GM11168 (cell line): ENCODE results near the gene DUSP8.

ENCODE experiments used
- in situ Hi-C: fragments of 300-500 bp; cut with MboI; formaldehyde crosslinking; loops from one replicate; pipeline ENCODE4 v1.12.0; 2022; ENCODE audit warnings: low sequenced_read_pairs; ENCODE audit not compliant: unreplicated experiment

Gene DUSP8

GRCh38 chr11:1555713-1556153 is 16.3 kb downstream of the DUSP8 start:
- in situ Hi-C loops: no loop called here

DNA sequence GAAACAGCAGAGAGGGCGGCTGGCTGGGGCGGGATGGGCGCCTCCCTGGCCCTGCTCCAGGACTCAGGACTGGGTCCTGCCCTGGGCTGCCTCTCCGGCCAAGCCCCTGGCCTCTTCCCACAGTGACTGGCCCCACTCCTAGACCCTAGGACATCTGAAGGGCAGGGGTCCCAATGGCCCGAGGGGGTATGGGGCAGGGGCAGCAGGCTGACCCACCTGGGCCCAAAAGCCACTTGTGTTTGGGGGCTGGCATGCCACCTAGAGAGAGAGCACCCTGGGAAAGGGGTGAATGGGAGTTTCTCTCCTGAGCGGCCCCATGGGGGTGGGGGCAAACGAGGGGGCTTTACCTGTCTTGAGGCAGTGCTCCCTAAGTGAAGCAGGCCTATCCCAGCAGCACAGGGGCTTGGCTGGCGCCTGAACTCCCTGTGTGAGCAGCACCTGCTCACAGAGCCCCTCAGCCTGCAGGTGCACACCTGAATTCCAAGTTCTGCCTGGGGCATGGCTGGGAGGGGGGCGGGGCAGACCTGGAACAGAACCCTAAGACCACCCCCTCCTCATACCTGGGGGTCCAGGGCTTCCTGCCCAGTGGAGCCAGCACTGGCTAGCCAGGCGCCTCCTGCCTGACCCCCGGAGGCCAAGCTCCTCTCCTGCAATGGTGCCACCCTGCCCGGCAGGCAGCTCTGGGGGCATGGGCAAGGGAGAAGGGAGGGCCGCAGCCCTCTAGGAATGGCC is 16.9 kb downstream of the DUSP8 start:
- in situ Hi-C loops: no loop called here

DNA sequence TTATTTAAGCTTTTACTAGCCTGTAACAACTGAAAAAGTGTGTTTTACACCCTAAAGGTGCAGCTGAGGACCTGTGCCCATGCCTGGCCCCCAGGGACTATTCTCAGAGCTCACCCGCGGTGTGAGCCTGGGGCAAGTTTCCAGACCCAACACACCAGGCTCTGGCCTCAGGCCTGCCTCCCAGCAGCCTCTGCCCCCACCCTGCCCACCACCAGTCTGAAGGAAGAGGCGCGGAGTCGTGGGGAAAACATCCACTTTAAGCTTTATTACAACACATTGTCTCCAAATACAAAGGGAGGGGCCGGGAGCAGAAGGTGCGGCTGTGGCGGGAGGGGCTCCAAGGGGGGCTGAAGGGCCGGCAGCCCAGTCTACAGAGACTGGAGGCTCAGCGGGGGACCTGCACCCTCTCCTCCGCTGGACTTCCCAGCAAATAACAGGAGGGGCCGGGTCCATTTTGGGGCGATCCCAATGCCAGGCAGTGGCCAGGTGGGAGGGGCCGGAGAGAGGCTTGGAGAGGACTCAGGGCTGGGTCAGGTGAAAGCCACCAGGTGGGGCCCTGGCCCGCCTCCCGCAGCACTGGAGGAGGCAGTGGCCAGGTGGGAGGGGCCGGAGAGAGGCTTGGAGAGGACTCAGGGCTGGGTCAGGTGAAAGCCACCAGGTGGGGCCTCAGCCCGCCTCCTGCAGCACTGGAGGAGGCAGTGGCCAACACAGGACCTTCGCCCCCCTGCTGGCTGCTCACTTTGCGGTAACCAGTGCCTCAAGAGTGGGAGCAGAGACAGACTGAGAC is 18.1 kb downstream of the DUSP8 start:
- in situ Hi-C loops: no loop called here

GRCh38 chr11:1549338-1550330 is 22.4 kb downstream of the DUSP8 start:
- in situ Hi-C loops: no loop called here

DNA sequence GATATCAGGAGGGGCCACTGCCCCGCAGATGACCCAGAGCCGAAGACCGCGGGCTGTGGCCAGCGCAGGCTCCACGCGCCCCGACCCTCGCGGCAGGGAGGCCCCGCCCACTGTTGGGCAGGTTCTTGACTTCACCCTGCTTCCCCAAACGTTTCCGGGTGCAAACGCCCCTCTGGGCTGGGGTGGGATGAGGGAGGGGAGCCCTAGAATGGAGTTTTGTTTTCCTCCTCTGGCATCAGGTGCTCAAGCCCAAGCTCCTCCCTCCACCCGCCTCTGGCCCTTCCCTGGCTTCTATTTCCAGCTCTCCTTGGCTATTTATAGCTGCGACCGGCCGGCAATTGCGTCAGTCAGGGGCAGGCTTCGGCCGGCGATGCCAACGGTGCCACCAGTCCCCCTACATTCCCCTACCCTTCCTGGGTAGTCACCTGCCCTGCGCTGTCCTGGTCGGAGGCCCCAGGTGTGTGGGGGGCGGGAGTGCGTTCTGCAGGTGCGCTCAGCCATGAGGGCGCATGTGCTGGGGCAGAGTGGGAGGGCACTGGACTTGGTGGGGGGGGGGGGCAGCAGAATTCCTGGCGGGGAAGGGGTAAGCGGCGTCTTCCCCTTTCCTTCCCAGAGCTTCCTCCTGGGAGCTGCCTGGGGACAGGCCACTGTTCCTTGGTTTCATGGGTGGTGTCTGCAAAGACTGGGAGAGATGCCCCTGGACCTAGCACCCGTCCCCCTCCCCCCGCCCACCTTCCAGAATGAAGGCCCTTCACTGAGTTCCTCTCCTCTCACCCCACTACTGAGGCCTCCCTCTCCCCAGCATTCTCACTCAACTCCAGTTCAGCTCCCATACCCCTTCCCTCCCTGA is 23.6 kb downstream of the DUSP8 start:
- in situ Hi-C loops: no loop called here

DNA sequence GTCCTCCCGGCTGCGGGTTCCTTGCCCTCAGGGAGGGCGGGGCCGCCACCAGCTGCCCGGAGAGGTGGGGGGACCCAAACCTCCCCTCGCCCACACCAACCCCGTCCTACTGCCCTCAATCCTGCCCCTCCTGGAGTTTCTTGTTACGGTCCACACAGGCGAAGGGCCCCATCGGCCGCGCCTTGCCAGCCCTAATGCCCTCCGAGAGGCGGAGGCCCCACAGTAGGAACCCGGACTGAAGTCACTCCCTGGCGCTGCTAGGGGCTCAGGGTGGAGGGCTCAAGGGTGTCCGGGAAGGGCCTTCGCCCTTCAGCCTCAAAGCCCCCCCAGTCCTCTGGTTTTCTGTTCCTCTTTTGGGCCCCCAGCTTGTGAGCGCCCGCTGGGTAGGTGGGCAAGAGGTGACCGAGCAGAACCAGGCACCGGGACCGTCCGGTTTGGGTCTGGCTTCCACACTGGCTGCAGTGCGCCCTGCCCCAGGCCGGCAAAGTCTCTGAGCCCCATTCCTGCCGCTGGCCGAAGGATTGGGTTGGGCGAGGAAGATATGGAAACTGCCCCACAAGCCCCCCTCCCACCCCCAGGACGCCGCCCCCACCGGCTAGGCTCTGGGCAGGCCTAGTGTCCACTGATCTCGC is 24.5 kb downstream of the DUSP8 start:
- in situ Hi-C loops: no loop called here

DNA sequence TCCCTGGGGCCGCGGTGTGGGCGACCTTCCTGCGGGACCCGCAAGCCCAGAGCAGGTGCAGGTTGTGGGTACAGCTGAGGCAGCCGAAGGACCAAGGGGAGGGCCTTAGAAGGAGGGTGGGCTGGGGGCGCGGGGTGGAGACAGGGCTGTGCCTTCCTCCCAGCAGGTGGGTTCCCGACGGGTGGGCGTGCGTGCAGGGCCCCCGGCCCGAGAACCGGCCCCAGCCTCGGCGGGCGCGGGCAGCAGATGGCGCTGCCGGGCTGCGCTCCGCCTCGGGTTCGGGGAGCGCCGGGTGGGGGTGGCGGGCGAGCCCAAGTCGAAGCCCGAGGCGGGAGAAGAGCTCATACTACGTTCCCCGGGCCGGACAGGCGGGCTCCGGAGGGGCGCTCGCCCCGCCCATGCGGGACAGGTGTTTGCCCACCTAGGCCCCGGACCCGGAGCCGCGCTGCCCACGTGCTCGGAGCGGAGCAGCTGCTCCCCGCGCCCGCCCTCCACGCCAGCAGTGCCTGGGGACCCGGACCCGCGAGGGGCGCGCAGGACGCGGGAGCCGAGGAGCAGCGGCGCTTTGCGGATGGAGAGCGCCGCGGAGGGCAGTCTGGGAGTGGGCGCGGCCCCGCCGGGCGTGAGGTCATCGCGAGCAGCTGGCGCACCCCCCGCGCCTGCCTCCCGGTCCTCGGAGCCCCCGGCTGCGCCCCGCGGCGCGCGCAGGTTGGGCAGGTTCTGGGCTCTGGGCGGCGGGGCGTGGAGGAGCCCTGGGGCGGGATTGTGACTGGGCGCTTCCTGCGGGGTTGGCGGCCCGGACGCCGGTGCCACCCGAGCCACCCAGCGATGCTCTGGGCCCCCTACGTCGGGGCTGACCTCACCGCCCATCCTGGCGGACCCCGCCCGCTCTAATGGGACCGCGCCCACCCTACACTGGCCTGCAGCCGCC is 25.3 kb downstream of the DUSP8 start:
- in situ Hi-C loops: no loop called here

DNA sequence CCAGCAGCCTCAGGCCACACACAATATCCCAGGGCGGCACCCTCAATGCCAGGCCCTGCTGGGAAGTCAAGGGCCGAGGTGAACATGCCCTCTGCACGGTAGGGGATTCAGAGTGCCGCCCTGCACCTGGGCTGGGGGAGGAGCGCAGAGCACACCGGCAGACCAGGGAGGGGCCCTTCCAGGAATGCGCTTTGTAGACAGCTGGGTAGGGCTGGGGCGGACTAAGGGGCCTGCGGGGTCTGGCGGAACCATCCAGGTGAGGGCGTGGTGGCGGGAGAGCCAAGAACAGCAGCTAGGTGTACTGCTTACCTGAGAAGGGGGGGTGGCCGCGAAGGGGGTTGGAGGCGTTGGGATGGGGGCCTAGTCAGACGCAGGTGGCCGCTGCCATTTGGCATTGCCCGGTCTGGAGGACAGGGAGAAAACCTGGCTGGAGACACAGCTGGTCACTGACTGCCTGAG is 26.0 kb downstream of the DUSP8 start:
- in situ Hi-C loops: no loop called here

- in situ Hi-C loops: no loop called here
Measured at GRCh38 chr11:1545432-1545831, 26.6 kb downstream of the DUSP8 start.

DNA sequence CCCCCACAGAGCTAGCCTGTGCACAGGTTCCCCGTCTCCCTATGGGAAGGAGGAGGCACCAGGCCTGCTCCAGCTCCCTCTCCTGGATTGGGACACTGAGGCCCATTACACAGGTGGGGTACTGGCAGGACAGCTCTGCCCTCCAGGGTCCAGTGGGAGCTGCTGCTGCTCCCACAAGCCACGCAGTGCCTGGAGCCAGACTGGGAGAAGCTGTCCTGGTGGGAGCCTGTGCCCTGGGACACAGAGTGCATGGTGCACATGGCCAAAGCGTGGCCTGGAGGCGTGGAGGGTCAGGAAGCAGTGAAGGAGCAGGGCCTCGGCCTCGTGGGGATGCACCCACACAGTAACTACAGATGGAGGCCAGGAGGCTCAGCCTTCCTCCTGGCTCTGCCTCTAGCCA is 27.5 kb downstream of the DUSP8 start:
- in situ Hi-C loops: no loop called here

DNA sequence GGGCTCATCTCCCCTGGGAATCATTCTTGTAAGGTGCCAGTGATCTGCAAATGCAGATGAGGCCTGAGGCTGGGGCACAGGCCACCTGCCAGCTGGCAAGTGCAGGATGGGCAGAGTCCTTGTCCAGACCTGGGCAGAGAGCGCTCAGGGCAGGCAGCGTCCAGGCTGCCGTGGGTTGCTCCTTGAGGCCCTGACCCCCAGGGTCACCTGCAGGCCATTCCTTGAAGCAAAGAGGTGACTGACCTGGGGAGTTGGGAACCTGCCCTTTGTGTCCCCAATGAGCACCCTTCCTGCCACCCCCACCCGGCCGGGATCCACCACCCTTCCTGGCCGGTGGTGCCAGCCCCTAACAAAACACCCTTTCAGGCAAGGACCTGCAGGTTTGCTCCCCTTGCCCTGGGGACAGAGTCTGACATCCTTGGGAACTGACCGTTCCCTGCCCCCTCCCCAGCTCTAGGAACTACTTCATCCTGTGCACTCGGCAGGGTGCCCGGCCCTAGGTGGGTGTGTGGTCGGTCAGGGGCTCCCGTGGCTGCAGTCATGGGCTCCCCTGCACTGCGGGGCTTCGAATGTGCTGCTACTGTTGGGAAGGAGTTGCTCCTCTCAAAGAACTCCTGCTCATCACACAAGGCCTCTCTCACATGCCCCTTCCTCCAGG is 28.3 kb downstream of the DUSP8 start:
- in situ Hi-C loops: no loop called here

DNA sequence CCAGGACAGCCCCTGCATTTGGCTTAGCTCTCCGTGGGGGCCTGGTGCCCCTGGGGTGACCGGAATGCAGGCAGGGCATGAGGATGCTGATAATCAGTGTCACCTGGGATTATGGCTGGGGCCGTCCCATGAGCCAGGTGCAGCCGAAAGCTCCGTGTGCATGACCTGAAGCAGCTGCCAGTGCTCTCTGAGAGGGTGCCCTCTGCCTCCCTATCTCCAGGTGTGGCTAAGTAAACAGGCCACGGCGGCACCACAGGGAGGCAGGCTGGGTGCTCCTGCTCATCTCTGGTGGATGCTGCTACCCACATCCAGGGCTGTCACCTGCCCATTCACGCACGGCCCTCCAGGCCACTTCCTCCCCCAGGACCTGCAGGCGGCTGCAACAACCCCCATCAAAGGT is 29.8 kb downstream of the DUSP8 start:
- in situ Hi-C loops: no loop called here

- in situ Hi-C loops: no loop called here
Measured at GRCh38 chr11:1541474-1542204, 30.4 kb downstream of the DUSP8 start.

GRCh38 chr11:1540074-1540473 is 32.0 kb downstream of the DUSP8 start:
- in situ Hi-C loops: no loop called here

DNA sequence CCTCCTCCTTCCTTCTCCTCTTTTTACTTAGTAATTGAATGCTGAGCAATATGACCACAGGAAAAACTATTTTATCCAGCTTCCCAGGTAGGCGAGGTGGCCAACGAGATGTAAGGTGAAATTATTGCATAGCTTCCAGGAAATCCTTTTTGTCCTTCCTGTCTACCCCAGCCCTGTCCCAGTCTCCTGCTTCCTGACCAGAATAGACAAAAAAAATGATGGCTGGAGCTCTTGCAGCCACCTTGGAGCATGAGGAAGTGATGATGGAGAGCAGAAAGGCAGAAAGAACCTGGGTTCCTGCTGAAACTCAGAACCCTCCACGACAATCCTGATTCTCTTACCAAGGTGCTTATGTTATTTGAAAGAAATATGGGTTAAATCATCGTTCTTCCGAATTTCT is 33.9 kb downstream of the DUSP8 start:
- in situ Hi-C loops: no loop called here

- in situ Hi-C loops: no loop called here
Measured at GRCh38 chr11:1536065-1536843, 35.8 kb downstream of the DUSP8 start.
